CMK (cell line): ENCODE results near the gene LRRC15.

ENCODE experiments used
- DNase-seq: peaks from one replicate; pipeline ENCODE4 v3.0.0-alpha.2; 2010; ENCODE audit warnings: low read depth

LRRC15 gene

DNA sequence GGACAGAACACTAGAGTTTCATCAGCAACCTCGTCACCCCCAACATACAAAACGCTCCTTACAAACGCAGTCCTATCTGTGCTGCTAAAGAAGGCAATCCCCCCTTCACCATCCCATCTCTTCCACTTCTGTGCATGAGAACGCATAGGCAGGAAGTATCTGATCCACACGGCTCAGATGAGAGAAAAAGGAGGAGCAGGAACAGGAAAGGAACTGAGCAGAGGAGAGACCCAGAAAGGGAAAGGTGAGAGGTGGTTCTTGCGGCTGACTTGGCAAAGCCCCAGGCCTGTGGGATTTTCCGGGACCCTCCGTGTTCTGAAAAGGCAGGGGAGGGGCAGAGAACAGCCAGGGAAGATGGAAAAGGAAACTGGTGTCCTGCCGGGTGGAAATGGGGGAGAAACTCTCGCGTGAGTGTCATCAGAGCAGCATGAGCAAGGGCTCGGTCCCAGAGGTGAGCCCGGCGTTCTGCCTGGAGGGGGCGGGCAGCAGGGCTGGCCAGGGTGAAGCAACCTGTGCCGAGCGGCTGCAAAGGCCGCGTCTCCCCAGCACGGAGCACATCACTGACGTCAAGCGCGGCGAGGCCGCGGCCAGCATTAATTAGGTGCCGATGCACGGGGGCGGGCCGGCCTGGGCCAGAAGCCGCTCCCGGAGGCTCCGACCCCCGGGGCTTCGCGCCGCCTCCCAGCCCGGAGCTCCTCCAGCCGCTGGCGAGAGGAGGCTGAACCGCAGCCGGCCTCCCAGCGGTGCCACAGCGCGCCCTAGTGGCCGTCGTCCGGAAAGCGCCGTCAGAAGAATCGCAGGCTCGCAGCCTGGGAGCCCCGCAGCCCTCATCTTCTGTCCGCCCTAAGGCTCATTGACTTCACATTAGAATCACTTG, 54.2 kb downstream of the LRRC15 start:
- DNase-seq: no peak

GRCh38 chr3:194314388-194315068, 55.0 kb downstream of the LRRC15 start:
- no peak for DNase-seq

DNA sequence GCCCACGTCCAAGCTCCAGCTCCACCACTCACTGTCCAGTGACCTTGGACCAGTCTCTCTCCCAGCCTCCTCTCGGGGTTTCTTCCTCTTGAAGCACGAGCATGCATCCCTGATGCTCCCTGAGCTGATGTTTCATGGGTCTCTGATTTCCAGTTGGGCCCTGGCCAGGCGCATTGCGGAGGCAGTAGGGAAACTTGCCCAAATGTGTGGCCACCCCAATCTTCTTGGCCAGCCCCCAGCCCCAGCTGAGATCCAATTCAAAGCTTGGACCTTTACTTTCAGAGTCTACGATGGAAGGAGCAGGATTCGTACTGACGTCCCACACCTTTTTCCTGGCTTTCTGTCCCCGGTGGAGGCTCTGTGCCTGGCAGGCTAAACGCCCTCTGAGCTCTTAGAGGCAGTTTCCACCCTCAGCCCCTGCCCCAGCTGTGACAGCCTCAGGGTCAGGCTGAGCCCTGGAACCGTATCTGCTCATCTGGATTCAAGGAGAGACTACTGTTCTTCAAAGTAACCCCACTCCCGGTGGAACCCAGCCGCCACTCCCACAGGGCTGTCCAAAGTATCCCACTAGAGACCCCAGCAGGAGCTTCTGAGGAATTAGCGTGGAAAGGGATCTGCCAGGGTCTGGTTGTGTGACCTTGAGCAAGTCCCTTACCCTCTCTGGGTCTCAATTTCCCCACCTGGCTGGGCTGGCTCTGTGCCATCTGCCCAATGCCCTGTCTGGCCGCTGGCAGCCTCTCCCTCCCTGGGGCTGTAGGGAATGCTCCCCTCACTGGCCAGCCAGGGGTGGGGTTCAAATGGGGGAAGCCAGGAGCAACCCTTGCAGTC, 55.8 kb downstream of the LRRC15 start:
- no peak for DNase-seq

DNA sequence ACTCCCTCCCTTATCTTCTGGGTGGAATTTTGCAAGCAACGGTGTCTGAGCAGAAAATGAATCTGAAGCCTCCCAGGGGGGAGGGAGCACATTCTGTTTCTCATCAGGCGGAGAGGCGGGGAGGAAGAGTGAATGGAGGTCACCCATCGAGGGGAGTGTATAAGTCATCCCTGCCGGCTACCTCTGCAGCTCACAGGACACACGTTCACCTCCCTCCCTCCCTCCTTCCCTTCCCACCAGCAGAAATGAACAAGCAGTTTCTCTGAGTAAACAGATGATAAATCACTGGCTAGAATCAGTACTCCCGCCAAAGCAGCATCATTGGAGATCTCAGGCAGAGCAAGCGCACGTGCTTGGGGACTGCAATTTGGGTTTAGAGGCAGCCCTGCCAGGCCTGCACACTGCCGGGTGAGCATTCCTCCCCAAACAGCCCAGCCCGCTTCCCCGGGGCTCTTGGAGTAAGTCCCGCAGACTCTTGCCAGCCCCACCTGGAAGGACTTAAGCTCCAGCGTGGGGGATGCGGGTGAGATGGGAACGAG, 56.7 kb downstream of the LRRC15 start:
- no peak for DNase-seq

GRCh38 chr3:194312186-194312742, 57.3 kb downstream of the LRRC15 start:
- DNase-seq: no peak

DNA sequence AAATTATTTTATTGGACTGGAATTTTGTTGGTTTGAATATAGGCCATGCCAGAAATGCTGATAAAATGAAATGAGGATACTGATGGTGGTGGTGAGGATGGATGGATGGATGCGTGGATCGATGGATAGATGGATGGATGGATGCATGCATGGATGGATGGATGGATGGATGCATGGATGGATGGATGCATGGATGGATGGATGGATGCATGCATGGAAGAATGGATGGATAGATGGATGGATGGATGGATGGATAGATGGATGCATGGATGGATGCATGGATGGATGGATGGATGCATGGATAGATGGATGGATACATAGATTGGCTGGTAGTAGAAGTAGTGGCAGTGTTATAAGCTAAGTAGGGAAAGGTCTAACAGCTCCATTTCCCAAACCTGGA, 58.5 kb downstream of the LRRC15 start:
- no peak for DNase-seq

GRCh38 chr3:194310060-194310835, 59.3 kb downstream of the LRRC15 start:
- DNase-seq: no peak

DNA sequence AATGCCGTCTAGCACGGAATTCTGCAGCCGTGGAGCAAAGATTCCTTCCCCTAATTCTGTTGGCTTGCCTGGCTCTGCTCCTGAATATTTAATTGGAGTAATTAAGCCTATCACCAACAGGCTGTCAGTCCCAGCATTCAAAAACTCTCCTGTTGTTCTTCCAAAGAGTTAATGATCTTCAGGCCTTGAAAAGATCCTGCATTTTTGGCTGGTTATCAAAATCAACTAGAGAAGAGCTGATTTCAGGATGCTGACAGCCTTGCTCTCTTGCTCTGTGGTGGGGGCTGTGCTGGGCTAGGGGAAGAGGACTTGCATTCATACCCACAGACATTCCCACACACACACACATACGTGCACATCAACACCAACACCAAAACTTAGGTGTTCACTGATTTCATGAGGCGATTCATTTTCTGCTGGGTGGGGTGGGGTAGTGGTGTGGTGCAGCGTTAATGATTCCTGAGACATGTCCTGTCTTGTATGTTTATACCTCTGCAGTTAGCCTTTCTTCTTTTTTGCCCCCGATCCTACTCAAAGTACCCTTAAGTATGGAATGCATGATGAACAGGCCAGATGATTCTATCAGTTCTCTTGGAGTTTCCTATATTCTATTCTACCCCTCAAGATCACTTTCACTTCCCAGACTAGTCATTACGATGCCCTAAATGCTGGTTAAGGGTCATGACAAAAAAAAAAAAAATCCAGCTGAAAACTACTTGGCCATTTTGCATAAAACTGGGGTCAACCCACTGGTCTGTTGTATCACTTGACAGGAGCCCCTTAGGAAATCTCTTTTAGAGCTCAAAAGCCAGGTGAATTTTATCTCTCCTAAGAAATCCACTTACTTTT, 60.7 kb downstream of the LRRC15 start:
- DNase-seq: no peak

DNA sequence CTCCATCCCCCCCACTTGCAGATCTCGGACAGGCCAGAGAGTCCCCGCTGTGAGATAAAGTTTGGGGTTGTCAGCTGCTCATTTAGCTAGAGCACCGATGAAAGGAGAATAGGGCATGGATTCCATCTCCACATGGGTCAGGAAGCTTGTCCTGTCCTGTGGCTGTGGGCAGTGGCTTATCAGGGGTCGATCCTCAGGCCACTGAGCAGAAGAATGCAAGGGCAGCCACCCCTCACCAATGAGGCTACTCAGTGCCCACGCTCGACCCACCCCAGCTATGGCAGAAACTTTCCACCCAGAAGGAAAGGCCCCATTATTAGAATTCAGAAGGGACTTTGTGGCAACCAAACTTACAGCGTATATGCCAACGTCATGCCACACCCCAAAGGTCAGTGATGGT, 61.7 kb downstream of the LRRC15 start:
- DNase-seq: no peak

DNA sequence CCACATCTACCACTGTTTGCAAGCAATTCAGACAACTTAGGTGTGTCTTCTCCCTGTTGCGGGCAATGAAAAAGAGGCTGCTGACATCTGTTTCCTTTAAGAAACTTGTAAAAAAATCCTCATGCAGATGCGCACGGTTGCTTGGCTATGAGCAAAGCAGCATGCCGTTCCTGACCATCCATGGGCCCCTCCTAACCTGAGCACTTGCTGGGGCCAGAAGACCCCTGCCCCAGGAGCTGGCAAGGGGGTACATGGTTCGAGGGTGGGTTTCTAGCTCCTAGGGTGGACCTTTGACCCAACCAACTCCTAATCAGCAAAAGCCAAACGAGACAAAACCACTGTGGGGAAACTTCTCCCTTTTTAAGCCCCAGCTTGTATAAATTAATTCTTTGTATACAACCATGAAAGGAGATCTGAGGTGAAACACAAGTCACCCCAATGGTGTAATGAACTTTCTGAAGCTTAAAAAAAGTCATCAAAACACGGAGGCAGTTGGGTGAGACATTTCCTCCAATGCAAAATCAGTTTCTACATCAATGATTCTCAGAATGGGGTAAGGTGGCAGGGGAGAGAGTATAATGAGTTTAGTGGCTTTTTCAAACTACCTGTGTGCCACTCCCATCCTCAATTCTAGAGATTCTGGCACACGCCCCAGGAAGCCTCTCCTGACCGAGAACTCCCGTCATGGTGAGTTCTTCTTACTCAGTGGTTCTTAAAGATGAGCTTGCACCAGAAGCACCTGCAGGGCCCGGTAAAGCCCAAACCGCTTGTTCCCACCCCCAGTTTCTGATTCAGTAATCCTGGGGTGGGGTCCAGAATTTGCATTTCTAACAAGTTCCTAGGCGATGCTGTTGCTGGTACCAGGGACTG, 62.5 kb downstream of the LRRC15 start:
- DNase-seq: no peak

DNA sequence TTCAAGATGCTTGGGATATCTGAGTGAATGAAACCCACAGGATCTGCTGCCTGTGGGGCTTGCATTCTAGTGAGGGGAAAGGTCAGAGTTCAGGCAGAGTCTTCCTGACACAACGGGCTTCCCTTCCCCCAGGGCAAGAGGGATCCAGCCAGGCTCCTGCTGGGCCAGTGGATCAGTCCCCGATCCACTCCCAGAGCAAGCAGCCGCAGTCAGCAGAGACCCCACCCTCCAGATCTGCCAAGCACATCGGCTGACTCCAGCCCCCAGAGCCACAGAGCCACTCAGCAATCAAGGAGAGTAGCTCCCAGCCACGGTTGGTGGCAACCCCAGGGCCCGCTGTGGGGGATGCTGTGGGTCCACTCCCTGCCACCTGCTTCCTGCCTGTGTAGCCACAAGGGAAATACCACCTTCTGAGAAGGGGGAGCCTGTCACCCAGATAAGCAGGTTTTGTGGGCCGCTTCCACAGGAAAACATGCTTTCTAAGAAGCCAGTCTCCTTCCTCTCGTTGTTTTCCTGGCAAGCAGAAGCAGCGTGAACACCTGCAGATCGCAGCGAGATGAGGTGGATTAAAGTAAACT, 63.3 kb downstream of the LRRC15 start:
- DNase-seq: peak; percentile 96

DNA sequence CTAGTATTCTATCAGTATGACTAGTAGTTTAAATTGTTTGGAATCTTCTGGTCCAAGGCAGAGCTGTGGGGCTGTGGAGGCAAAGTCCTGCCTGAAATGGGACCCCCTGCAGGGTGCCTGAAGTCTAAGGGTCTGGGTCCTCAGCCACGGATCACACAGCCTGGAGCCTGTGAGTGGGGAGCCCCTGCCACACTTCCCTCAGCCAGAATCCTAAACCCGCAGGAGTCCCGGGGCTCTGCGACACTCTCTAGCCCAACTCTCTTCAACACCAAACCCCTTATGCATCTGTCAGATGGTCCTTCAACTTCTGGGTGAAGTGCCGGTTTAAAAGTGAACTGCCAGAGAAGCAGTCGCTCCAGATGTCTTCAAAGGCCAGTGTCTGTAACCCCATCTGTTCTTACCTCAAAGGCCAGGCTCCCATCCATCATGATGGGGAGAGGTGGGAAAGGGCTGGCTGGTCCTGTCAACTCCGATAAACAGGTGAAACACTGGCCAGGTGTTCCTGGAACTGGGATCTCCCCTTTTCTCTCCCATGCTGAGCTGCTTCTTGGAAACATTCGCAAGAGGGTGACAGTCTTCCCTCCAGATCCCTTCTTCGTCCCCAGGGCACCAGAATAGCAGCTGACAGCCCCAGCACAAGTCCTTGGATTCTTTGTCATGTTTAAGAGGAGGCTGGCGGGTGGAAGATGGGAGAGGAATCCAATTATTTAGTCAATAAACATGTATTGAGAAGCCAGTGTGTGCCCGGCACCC, 64.0 kb downstream of the LRRC15 start:
- DNase-seq: no peak
